Camera-type eye (tissue), 1 donor: ENCODE results near the gene PBLD. TPM values are rescaled to one million over a fixed set of nuclear protein-coding genes. Genes with fewer than 3 reads are reported as not detected.

Source experiments
- total RNA-seq: library from RNA; depleted of rRNA; stranded (reverse); fragments of >200 nt; gene quantifications from one replicate; pipeline ENCODE4 v1.2.3, GENCODE V29; 2014

PBLD gene
- total RNA-seq, result 11.3 TPM

DNA sequence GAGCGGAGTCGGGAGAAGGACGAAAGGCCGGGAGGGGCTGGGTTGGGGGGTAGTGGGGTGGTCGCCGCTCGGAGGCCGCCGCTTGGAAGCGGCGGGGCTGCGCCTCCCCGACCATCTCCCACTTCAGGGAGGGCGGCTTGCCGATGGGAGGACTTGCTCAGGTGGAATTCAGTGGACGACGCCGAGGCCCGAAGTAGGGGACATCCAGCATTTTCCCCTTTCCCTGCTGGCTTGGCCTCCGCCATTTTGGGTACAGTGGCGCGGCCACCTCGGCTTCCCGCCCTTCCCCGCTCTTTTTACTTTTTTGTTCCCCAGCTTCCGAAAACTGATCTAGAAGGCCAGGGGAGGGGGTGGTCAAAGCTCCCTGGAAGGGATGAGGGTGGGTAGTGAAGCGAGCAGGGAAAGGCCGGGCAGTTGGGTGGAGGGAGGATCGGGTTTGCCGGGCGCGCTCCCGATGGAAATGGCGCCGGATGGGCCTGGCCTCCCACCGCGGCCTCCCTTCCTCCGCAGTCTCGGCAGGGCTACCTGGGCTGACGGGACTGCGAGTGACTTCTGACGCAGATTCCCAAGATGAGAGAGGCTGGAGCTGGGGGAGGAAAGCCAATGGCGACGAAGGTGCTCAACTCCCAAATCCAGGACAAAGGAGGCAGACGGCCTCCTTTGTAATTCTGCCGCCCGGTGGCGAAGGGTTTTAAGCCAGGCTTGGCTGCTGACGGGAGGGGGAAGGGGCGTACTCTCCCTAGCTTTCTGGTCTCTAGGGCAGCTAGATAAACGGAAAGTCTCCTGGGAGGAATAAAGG, at the start of gene PBLD:
PBLD (minus strand) TSS at position 670 of the 799 bp plus-strand sequence. CDS start 26,084 bp downstream, outside the sequence.

GRCh38 chr10:68331455-68332258, 1.1 kb downstream of the PBLD start, which contains the start of gene HNRNPH3:
Gene HNRNPH3 (plus strand): TSS chr10:68332064. CDS start chr10:68337222, 5,158 bp downstream.

Other genes starting within 250 kb of the PBLD start
- 7.0 TPM for gene MYPN, start 223.4 kb downstream of the PBLD start, total RNA-seq
- 11.4 TPM for gene ATOH7, start 100.8 kb downstream of the PBLD start, total RNA-seq
- 116 TPM for gene HNRNPH3, start 864 bp downstream of the PBLD start, total RNA-seq
- 68.5 TPM for gene RUFY2, start 74.3 kb upstream of the PBLD start, total RNA-seq
- 10.2 TPM for gene DNA2, start 139.0 kb upstream of the PBLD start, total RNA-seq
- gene SLC25A16, start 194.6 kb upstream of the PBLD start, total RNA-seq, result 25.3 TPM
- 55.9 TPM for gene TET1, start 227.4 kb upstream of the PBLD start, total RNA-seq